CD4-positive, alpha-beta T cell treated with Interleukin-6 for 4 hours (primary cell): ENCODE data around the gene GAGE2A.
"Not testable (repeated sequence)": the region's sequence is repeated elsewhere in the genome, so short reads cannot be mapped to it uniquely, and the experiment has no call there.

Source experiments
- DNase-seq: peaks from one replicate; pipeline ENCODE4 v3.0.0-alpha.2; 2020; ENCODE audit warnings: mixed read lengths

The GAGE2A gene

GRCh38 chrX:49589196-49589595 lies at the start of gene GAGE2A:
Gene GAGE2A (plus strand): TSS chrX:49589496. CDS start chrX:49590651, 1,155 bp downstream.
- not testable (repeated sequence) for DNase-seq

- DNase-seq: not testable (repeated sequence)
Measured at GRCh38 chrX:49541433-49541832, 47.9 kb upstream of the GAGE2A start, which contains the start of gene GAGE12D. Gene GAGE12D (plus strand): TSS chrX:49541733. CDS start chrX:49542888, 1,155 bp downstream.

GRCh38 chrX:49550989-49551388 lies 38.3 kb upstream of the GAGE2A start, which contains the start of gene GAGE12E:
Gene GAGE12E (plus strand): TSS chrX:49551289. CDS start chrX:49552444, 1,155 bp downstream.
- DNase-seq: not testable (repeated sequence)

- not testable (repeated sequence) for DNase-seq
Measured at GRCh38 chrX:49560542-49560941, 28.8 kb upstream of the GAGE2A start, which contains the start of gene GAGE12F. Gene GAGE12F (plus strand): TSS chrX:49560842. CDS start chrX:49561997, 1,155 bp downstream.

- not testable (repeated sequence) for DNase-seq
Measured at GRCh38 chrX:49568728-49569127, 20.6 kb upstream of the GAGE2A start.

- not testable (repeated sequence) for DNase-seq
Measured at GRCh38 chrX:49569152-49569551, 20.1 kb upstream of the GAGE2A start.

GRCh38 chrX:49570100-49570499 lies 19.2 kb upstream of the GAGE2A start, which contains the start of gene GAGE12G:
Gene GAGE12G (plus strand): TSS chrX:49570400. CDS start chrX:49571555, 1,155 bp downstream.
- not testable (repeated sequence) for DNase-seq

GRCh38 chrX:49579649-49580048 lies 9.6 kb upstream of the GAGE2A start, which contains the start of gene GAGE12H:
Gene GAGE12H (plus strand): TSS chrX:49579949. CDS start chrX:49581104, 1,155 bp downstream.
- not testable (repeated sequence) for DNase-seq

- DNase-seq: peak; percentile 5
Measured at GRCh38 chrX:49589769-49590478, 628 bp downstream of the GAGE2A start.

GRCh38 chrX:49590488-49590887 lies 1.2 kb downstream of the GAGE2A start:
- not testable (repeated sequence) for DNase-seq

GRCh38 chrX:49598720-49599119 lies 9.4 kb downstream of the GAGE2A start, which contains the start of gene GAGE1:
Gene GAGE1 (plus strand): TSS chrX:49599020. CDS start chrX:49600175, 1,155 bp downstream.
- DNase-seq: not testable (repeated sequence)

GRCh38 chrX:49610718-49611310 lies 21.5 kb downstream of the GAGE2A start:
- no peak for DNase-seq

GRCh38 chrX:49618574-49618973 lies 29.3 kb downstream of the GAGE2A start:
- no peak for DNase-seq

- DNase-seq: peak; percentile 33
Measured at GRCh38 chrX:49627086-49627777, 37.9 kb downstream of the GAGE2A start.

GRCh38 chrX:49644991-49645637 lies 55.8 kb downstream of the GAGE2A start:
- no peak for DNase-seq
